GM21515 (cell line): ENCODE data around the gene CCDC34.
"Not testable (repeated sequence)": the region's sequence is repeated elsewhere in the genome, so short reads cannot be mapped to it uniquely, and the experiment has no call there.

ENCODE experiments used
- ATAC-seq: cut with Tn5 transposase; IDR thresholded peaks from one replicate; pipeline ENCODE4 v1.9.1; 2021; ENCODE audit not compliant: unreplicated experiment

CCDC34 gene

GRCh38 chr11:27363576-27364117 lies 632 bp upstream of the CCDC34 start:
- no peak for ATAC-seq

- no peak for ATAC-seq
Observed at GRCh38 chr11:27361649-27362431, 1.2 kb downstream of the CCDC34 start.

- ATAC-seq = no peak
Observed at GRCh38 chr11:27358296-27358695, 4.7 kb downstream of the CCDC34 start.

GRCh38 chr11:27357250-27357649 lies 5.8 kb downstream of the CCDC34 start:
- no peak for ATAC-seq

GRCh38 chr11:27356624-27357222 lies 6.3 kb downstream of the CCDC34 start:
- no peak for ATAC-seq

- no peak for ATAC-seq
Observed at GRCh38 chr11:27355575-27356104, 7.4 kb downstream of the CCDC34 start.

GRCh38 chr11:27354359-27354965 lies 8.6 kb downstream of the CCDC34 start:
- no peak for ATAC-seq

GRCh38 chr11:27353593-27354358 lies 9.2 kb downstream of the CCDC34 start:
- no peak for ATAC-seq

- ATAC-seq = no peak
Observed at GRCh38 chr11:27352781-27353180, 10.2 kb downstream of the CCDC34 start.

- no peak for ATAC-seq
Observed at GRCh38 chr11:27350511-27350910, 12.5 kb downstream of the CCDC34 start.

- no peak for ATAC-seq
Observed at GRCh38 chr11:27349919-27350318, 13.1 kb downstream of the CCDC34 start.

- ATAC-seq = no peak
Observed at GRCh38 chr11:27348340-27348873, 14.6 kb downstream of the CCDC34 start.

GRCh38 chr11:27347359-27348339 lies 15.4 kb downstream of the CCDC34 start:
- ATAC-seq = no peak

GRCh38 chr11:27339941-27340340 lies 23.1 kb downstream of the CCDC34 start:
- ATAC-seq = no peak

GRCh38 chr11:27334764-27335163 lies 28.3 kb downstream of the CCDC34 start:
- not testable (repeated sequence) for ATAC-seq

GRCh38 chr11:27331981-27332380 lies 31.0 kb downstream of the CCDC34 start:
- ATAC-seq = no peak

GRCh38 chr11:27330633-27331270 lies 32.3 kb downstream of the CCDC34 start:
- ATAC-seq = no peak

- no peak for ATAC-seq
Observed at GRCh38 chr11:27329867-27330632, 33.0 kb downstream of the CCDC34 start.
